Activated T-cell treated with anti-CD3 and anti-CD28 coated beads for 48 hours (primary cell): ENCODE measurements around the gene RTL1.
A peak's percentile ranks its signal among the peaks of the same experiment; 100 is the strongest.

Experiments
- DNase-seq: peaks from one replicate; pipeline ENCODE4 v3.0.0-alpha.2; 2020; ENCODE audit warnings: low read depth

The RTL1 gene

GRCh38 chr14:100903672-100904185 is at the start of gene RTL1:
TSS of gene RTL1 (minus strand) at chr14:100903722. CDS start at chr14:100884788, 18,934 bp downstream.
- DNase-seq: no peak

- DNase-seq: no peak
Measured at GRCh38 chr14:100950024-100950423, 46.5 kb upstream of the RTL1 start.

GRCh38 chr14:100944052-100944451 is 40.5 kb upstream of the RTL1 start:
- no peak for DNase-seq

- DNase-seq: no peak
Measured at GRCh38 chr14:100930270-100930669, 26.7 kb upstream of the RTL1 start.

- DNase-seq: no peak
Measured at GRCh38 chr14:100915560-100915959, 12.0 kb upstream of the RTL1 start.

- no peak for DNase-seq
Measured at GRCh38 chr14:100914597-100915021, 11.1 kb upstream of the RTL1 start.

GRCh38 chr14:100911665-100912316 is 8.3 kb upstream of the RTL1 start:
- no peak for DNase-seq

GRCh38 chr14:100910888-100911664 is 7.6 kb upstream of the RTL1 start:
- DNase-seq: no peak

- no peak for DNase-seq
Measured at GRCh38 chr14:100909439-100909838, 5.9 kb upstream of the RTL1 start.

GRCh38 chr14:100907240-100907639 is 3.7 kb upstream of the RTL1 start:
- DNase-seq: no peak

GRCh38 chr14:100906420-100906819 is 2.9 kb upstream of the RTL1 start:
- DNase-seq: no peak

GRCh38 chr14:100905166-100905565 is 1.6 kb upstream of the RTL1 start:
- no peak for DNase-seq

GRCh38 chr14:100904307-100905087 is 975 bp upstream of the RTL1 start:
- DNase-seq: no peak

- DNase-seq: no peak
Measured at GRCh38 chr14:100903134-100903468, 421 bp downstream of the RTL1 start.

GRCh38 chr14:100902295-100903133 is 1.0 kb downstream of the RTL1 start:
- no peak for DNase-seq

- no peak for DNase-seq
Measured at GRCh38 chr14:100901391-100902183, 1.9 kb downstream of the RTL1 start.

- peak; percentile 21 for DNase-seq
Measured at GRCh38 chr14:100900837-100901390, 2.6 kb downstream of the RTL1 start.

GRCh38 chr14:100899884-100900771 is 3.4 kb downstream of the RTL1 start:
- no peak for DNase-seq
